ENCODE results near the gene ALOXE3. TPM values are rescaled to one million over a fixed set of nuclear protein-coding genes. Genes with fewer than 3 reads are reported as not detected.

The ALOXE3 gene
- total RNA-seq, 4 donors from 2014 or later: not detected

DNA sequence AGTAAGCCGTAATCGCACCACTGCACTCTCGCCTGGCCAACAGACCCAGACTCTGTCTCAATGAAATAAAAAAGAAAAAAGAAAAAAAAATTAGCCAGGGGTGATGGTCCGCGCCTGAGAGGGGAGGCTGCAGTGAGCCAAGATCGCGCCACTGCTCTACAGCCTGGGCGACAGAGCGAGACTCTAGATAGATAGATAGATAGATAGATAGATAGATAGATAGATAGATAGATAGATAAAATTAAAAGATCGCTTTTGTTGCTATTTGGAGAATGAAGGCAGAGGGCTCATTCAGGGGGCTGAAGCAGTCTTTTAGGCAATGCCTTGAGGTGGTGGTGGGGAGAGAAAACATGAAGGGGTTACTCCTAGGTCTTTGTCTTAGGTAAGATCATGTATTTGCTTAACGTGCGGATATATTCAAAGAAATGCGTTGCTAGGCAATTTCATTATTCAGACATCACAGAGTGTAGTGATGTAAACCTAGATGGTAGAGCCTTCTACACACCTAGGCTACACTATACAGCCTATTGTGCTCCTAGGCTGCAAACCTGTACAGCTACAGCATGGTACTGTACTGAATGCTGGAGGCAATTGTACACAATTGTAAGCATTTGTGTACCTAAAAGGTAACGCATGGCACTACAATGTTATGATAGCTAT lies 9.9 kb upstream of the ALOXE3 start:
- Histone ChIP-seq H3K27ac (no peak overlapping the region), H3K4me1 (peaks cover 35 to 37% of the 10 kb centered on the region in 2 donors), H3K36me3 (no peaks in the 10 kb centered on the region), H3K4me3 (no peak overlapping the region), H3K27me3 (peaks cover 18 to 22% (median 21%) of the 10 kb centered on the region in 3 donors), H3K9me3 (no peaks in the 10 kb centered on the region)
- TF ChIP-seq, protein P1, sequence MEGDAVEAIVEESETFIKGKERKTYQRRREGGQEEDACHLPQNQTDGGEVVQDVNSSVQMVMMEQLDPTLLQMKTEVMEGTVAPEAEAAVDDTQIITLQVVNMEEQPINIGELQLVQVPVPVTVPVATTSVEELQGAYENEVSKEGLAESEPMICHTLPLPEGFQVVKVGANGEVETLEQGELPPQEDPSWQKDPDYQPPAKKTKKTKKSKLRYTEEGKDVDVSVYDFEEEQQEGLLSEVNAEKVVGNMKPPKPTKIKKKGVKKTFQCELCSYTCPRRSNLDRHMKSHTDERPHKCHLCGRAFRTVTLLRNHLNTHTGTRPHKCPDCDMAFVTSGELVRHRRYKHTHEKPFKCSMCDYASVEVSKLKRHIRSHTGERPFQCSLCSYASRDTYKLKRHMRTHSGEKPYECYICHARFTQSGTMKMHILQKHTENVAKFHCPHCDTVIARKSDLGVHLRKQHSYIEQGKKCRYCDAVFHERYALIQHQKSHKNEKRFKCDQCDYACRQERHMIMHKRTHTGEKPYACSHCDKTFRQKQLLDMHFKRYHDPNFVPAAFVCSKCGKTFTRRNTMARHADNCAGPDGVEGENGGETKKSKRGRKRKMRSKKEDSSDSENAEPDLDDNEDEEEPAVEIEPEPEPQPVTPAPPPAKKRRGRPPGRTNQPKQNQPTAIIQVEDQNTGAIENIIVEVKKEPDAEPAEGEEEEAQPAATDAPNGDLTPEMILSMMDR (IDR thresholded peaks at IDR 0.05 in 4 of 5, conservative IDR thresholded peaks at IDR 0.05 in 1 of 5): no peak
- no peak for TF ChIP-seq POLR2A (IDR thresholded peaks at IDR 0.05)
- intact Hi-C loops (cut with DNase I; ENCODE audit: low total_unique reads): no loop called here
- ATAC-seq (no peak), DNase-seq (no peak)
- in situ Hi-C loops (cut with MboI; ENCODE audit: low sequenced_read_pairs in 4 of 4): loop anchor here in 2 of 4 donors (10.0 kb wide), 2 partner anchors 47 to 57 kb away; partner anchors contain the start of gene TMEM107 (in 1 of the 2)

DNA sequence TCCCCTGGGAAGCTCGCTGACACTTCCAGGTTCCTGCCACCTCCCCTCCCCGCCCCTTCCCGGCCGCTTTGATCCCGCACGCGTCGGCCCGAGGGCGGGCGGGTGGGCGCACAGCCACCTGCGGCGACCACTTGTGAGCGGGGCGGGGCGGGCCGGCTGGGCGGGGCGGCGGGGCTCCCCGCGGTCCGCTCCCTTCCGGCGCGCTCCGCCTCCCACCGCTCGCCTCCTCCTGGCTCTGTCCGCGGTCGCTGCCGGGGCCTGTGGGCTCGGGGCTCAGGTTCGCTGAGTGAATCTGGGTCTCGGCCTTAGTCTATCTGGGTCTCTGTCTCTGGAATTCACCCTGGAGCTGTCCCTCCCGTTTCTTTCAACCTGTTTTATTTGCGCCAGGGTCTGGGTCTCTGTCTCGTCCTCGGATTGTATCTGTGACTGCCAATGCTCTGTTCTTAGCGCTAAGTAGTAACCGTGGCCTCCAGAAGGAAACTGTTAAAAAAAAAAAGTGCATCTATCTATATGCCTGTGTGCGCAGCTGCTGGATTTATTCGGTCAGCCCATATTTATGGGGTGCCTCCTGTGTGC lies 8.3 kb upstream of the ALOXE3 start:
- DNase-seq: no peak
- peak overlapping the region; percentile 68 to 79 (median 74) for H3K27ac ChIP-seq
- peaks cover 48 to 51% of the 10 kb centered on the region in 2 donors for H3K4me1 ChIP-seq
- no peak for TF ChIP-seq POLR2A (IDR thresholded peaks at IDR 0.05)
- TF ChIP-seq, protein P1 (IDR thresholded peaks at IDR 0.05 in 4 of 5, conservative IDR thresholded peaks at IDR 0.05 in 1 of 5): no peak
- no peaks in the 10 kb centered on the region for H3K9me3 ChIP-seq
- H3K4me3 ChIP-seq: peak overlapping the region; percentile 66 to 78 (median 72)
- peak; percentile 33 to 48 for ATAC-seq
- H3K36me3 ChIP-seq: no peaks in the 10 kb centered on the region
- intact Hi-C loops (cut with DNase I; ENCODE audit: low total_unique reads) (no loop called here), in situ Hi-C loops (cut with MboI; ENCODE audit: low sequenced_read_pairs in 4 of 4) (loop anchor here in 2 of 4 donors (10.0 kb wide), 2 partner anchors 48 to 58 kb away; partner anchors contain the start of gene TMEM107 (in 1 of the 2))
- peaks cover 31 to 38% (median 31%) of the 10 kb centered on the region in 3 donors for H3K27me3 ChIP-seq

DNA sequence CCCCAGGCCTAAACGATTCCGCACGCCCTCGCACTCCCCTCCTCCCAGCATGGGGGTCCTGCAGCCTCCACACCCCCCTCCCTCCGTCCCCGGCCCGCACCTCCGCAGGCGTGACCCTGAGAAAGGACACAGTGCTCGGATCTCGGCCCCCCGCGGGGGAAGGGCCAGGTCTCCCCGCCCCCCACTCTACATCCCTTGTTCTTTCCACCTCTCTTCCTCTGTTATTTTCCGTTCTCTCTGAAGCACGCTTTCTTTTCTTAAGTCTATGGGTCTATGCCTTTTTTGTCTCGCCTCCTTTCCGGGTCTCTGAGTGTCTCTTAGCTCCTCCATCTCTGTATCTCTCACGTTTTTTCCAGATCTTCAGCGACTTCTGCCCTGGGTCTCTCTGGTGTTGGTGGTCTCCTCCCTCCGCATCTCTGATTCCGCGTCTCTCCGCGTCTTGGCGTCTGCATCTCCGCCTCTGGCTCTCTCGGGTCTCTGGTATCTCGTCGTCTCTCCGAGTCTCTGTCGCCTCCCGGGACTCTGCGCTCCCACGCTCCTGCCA lies 7.7 kb upstream of the ALOXE3 start:
- in situ Hi-C loops (cut with MboI; ENCODE audit: low sequenced_read_pairs in 4 of 4): loop anchor here in 2 of 4 donors (10.0 kb wide), 2 partner anchors 49 to 59 kb away; partner anchors contain the start of gene TMEM107 (in 1 of the 2)
- ATAC-seq: peak; percentile 4 to 13
- intact Hi-C loops (cut with DNase I; ENCODE audit: low total_unique reads): no loop called here
- Histone ChIP-seq H3K9me3 (no peaks in the 10 kb centered on the region), H3K4me1 (peaks cover 50 to 56% of the 10 kb centered on the region in 2 donors), H3K4me3 (peak overlapping the region; percentile 66 to 78 (median 72)), H3K36me3 (no peaks in the 10 kb centered on the region), H3K27ac (peak overlapping the region; percentile 68 to 79 (median 74)), H3K27me3 (peaks cover 31 to 43% (median 32%) of the 10 kb centered on the region in 3 donors)
- TF ChIP-seq, protein P1 (IDR thresholded peaks at IDR 0.05 in 4 of 5, conservative IDR thresholded peaks at IDR 0.05 in 1 of 5): no peak
- no peak for TF ChIP-seq POLR2A (IDR thresholded peaks at IDR 0.05)
- DNase-seq: no peak

DNA sequence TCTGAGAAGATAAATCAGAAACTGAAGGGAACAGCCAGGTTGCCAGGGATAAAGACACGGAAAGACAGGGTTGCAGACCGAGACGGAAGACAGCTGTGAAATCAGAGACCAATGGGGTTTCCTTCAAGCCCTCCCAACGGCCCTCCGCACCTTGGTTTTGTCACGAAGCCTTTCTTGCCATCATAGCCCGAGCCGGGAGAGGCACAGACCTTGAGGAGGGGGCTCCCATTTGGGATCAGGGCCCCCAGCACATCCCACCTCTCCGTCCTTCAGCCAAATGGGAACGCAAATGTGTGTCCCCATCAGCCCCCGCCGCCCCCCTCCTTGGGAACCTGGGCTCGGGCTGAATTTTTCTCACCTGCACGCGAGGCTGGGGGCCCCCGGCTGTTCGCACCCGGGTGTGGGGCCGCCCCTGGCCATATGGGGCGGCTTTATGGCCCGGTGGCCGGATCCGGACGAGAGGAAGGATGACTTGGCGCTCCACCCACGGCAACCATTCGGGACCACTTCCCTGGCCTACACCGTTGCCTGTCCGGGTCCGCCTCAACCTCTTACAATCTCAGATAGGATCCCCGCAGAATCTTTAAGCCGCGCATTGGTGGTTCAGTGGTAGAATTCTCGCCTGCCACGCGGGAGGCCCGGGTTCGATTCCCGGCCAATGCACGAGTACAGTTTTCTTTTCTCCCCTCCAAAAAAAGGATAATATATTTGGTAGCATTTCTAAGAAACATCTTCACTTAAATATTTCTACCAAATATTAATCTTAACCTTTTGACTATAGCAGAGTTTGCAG lies 7.0 kb upstream of the ALOXE3 start:
- in situ Hi-C loops (cut with MboI; ENCODE audit: low sequenced_read_pairs in 4 of 4) (loop anchor here in 2 of 4 donors (10.0 kb wide), 2 partner anchors 49 to 59 kb away; partner anchors contain the start of gene TMEM107 (in 1 of the 2)), intact Hi-C loops (cut with DNase I; ENCODE audit: low total_unique reads) (no loop called here)
- Histone ChIP-seq H3K9me3 (no peaks in the 10 kb centered on the region), H3K27me3 (peaks cover 31 to 44% (median 37%) of the 10 kb centered on the region in 3 donors), H3K27ac (peak overlapping the region; percentile 68 to 79 (median 74)), H3K36me3 (no peaks in the 10 kb centered on the region), H3K4me1 (peaks cover 57 to 62% of the 10 kb centered on the region in 2 donors), H3K4me3 (peak overlapping the region; percentile 66 to 78 (median 72))
- ATAC-seq (peak; percentile 45 to 51), DNase-seq (peak; percentile 63 to 68)
- TF ChIP-seq, protein P1 (IDR thresholded peaks at IDR 0.05 in 4 of 5, conservative IDR thresholded peaks at IDR 0.05 in 1 of 5): no peak
- no peak for TF ChIP-seq POLR2A (IDR thresholded peaks at IDR 0.05)
